HUES6 (cell line): ENCODE results near the gene RAX.

Experiments used
- H3K27ac ChIP-seq: 2 replicates; pipeline ENCODE4 v1.7.0; 2013; ENCODE audit warnings: low read depth, mild to moderate bottlenecking, low read length, inconsistent platforms
- H3K27me3 ChIP-seq: 2 replicates; pipeline ENCODE4 v1.6.1; 2013; ENCODE audit warnings: low read length; ENCODE audit not compliant: control insufficient read depth, insufficient read depth
- H3K36me3 ChIP-seq: 2 replicates; pipeline ENCODE4 v1.6.1; 2013; ENCODE audit warnings: low read length; ENCODE audit not compliant: control insufficient read depth, insufficient read depth
- H3K4me1 ChIP-seq: 2 replicates; pipeline ENCODE4 v1.6.1; 2013; ENCODE audit warnings: low read length; ENCODE audit not compliant: control insufficient read depth, insufficient read depth
- H3K4me3 ChIP-seq: 2 replicates; pipeline ENCODE4 v1.5.1; 2013; ENCODE audit warnings: low read depth, low read length
- H3K9ac ChIP-seq: one replicate; pipeline ENCODE4 v1.6.1; 2013; ENCODE audit warnings: mild to moderate bottlenecking, low read length
- H3K9me3 ChIP-seq: 2 replicates; pipeline ENCODE4 v1.6.1; 2013; ENCODE audit warnings: low read depth, low read length; ENCODE audit not compliant: control insufficient read depth, insufficient read depth

The RAX gene

GRCh38 chr18:59272891-59273758 lies at the start of gene RAX:
Gene RAX (minus strand): TSS chr18:59273454. CDS start chr18:59273206, 248 bp downstream.
- Histone ChIP-seq H3K27me3 (peaks cover 99% of the 10 kb centered on the region), H3K36me3 (no peaks in the 10 kb centered on the region), H3K9me3 (no peaks in the 10 kb centered on the region), H3K4me1 (peaks cover 23% of the 10 kb centered on the region; the same call in 1 of the 2 replicates), H3K4me3 (peak within 1 kb of the TSS; percentile 61), H3K27ac (no peak within 1 kb of the TSS), H3K9ac (no peak within 1 kb of the TSS)

DNA sequence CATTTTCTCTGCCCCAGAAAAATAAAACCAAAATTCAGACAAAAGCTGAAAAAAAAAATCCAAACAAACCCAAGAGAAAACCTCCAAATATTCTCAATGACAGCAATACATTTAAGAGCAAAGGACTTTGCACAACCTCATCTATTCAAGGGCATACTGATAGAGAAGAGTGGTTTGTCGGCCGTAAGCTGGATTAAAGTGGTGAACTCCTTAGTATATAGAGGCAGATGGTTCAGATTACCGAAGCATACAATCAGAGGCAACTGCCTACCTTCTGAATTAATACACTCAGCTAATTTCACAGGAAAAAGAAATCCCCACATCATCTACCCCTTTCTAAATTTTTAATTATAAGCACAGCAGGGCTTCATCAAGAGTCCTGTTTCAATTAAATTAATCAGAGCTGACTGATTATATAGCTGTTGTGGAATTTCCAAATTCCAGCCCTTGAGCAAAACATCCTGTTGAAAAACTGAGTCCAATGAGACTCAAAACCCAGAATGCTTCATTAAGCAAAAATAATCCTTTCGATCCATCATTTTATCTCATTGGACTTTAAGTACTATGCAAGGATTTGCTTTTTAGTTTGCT lies 45.3 kb upstream of the RAX start, which contains the start of gene CPLX4:
Gene CPLX4 (minus strand): TSS at position 190 of the 591 bp plus-strand sequence. CDS start 187 bp downstream, at position 3.
- no peaks in the 10 kb centered on the region for H3K4me1 ChIP-seq
- H3K36me3 ChIP-seq = no peaks in the 10 kb centered on the region
- no peak within 1 kb of the TSS for H3K4me3 ChIP-seq
- no peaks in the 10 kb centered on the region for H3K9me3 ChIP-seq
- H3K27ac ChIP-seq = no peak within 1 kb of the TSS
- peaks cover 11% of the 10 kb centered on the region; the same call in 1 of the 2 replicates for H3K27me3 ChIP-seq
- H3K9ac ChIP-seq = no peak within 1 kb of the TSS

DNA sequence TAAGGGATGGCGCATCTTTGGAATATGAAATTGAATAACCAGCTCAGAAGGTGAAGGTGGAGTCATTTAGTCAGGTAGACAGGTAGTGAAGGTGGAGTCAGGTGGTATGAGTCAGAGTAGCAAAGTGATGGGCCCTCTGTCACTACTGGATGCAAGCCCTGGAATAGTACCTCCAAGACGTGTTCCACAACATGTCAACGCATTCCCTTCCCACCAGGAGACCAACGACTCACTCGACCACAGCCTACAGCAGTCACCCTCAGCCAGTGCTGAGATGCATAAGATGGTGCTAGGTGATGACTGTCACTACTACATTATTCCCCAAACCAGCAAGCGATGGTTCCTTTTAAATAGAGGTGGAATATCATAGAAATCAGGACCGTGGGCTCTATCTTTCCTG lies 38.4 kb upstream of the RAX start:
- H3K9ac ChIP-seq = no peak overlapping the region
- no peaks in the 10 kb centered on the region for H3K9me3 ChIP-seq
- H3K27me3 ChIP-seq = peaks cover 54% of the 10 kb centered on the region
- H3K4me3 ChIP-seq = no peak overlapping the region
- H3K27ac ChIP-seq = no peak overlapping the region
- 0 out of 2 replicates have a peak, but pooled peaks cover 5% of the 10 kb centered on the region for H3K4me1 ChIP-seq
- no peaks in the 10 kb centered on the region for H3K36me3 ChIP-seq

DNA sequence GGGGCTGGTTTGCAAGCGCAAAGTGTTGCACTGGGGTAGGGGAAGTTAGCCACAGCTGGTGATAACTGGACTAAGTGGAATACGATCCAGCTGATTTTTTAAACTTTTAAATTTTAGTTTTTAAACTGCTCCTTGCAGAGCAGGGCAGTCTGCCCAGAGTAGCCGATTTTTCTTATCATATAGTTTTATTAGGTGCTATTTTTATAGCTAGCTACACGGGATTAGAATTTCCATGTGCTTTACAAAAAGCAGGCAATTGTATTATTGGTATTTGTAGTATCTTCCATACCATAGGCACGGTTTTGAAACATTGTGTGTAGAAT lies 35.6 kb upstream of the RAX start:
- Histone ChIP-seq H3K9ac (no peak overlapping the region), H3K4me3 (peak overlapping the region; percentile 58), H3K27me3 (peaks cover 73% of the 10 kb centered on the region), H3K27ac (no peak overlapping the region), H3K36me3 (no peaks in the 10 kb centered on the region), H3K4me1 (0 out of 2 replicates have a peak, but pooled peaks cover 5% of the 10 kb centered on the region), H3K9me3 (no peaks in the 10 kb centered on the region)

GRCh38 chr18:59308248-59308937 lies 35.1 kb upstream of the RAX start:
- H3K27ac ChIP-seq = no peak overlapping the region
- H3K36me3 ChIP-seq = no peaks in the 10 kb centered on the region
- H3K4me3 ChIP-seq = peak overlapping the region; percentile 58
- no peak overlapping the region for H3K9ac ChIP-seq
- 0 out of 2 replicates have a peak, but pooled peaks cover 5% of the 10 kb centered on the region for H3K4me1 ChIP-seq
- H3K27me3 ChIP-seq = peaks cover 78% of the 10 kb centered on the region
- no peaks in the 10 kb centered on the region for H3K9me3 ChIP-seq

- 0 out of 2 replicates have a peak, but pooled peaks cover 5% of the 10 kb centered on the region for H3K4me1 ChIP-seq
- H3K27ac ChIP-seq = no peak overlapping the region
- H3K27me3 ChIP-seq = peaks cover 88% of the 10 kb centered on the region
- no peaks in the 10 kb centered on the region for H3K36me3 ChIP-seq
- no peak overlapping the region for H3K9ac ChIP-seq
- H3K4me3 ChIP-seq = no peak overlapping the region
- H3K9me3 ChIP-seq = no peaks in the 10 kb centered on the region
Measured at GRCh38 chr18:59306640-59307039, 33.4 kb upstream of the RAX start.

DNA sequence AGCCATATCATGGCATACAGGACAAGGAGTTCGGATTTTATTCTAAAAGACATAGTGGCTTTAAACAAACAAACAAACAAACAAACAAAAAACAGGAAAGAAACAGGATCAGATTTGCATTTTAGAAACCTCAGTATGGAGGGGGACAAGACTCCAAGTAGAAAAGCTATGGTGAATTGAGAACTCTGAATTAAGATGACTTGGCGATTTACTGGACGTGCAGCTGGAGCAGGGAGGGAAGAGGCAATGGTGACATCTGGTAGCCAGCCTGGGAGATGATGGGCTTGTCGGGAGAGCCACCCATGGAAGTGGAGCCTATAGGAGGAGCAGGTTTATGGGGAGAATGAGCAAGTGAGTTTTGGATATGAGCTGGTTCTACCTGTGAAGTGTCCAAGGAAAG lies 32.0 kb upstream of the RAX start:
- Histone ChIP-seq H3K27me3 (peaks cover 85% of the 10 kb centered on the region), H3K9ac (no peak overlapping the region), H3K4me3 (no peak overlapping the region), H3K36me3 (no peaks in the 10 kb centered on the region), H3K27ac (no peak overlapping the region), H3K4me1 (0 out of 2 replicates have a peak, but pooled peaks cover 5% of the 10 kb centered on the region), H3K9me3 (no peaks in the 10 kb centered on the region)

DNA sequence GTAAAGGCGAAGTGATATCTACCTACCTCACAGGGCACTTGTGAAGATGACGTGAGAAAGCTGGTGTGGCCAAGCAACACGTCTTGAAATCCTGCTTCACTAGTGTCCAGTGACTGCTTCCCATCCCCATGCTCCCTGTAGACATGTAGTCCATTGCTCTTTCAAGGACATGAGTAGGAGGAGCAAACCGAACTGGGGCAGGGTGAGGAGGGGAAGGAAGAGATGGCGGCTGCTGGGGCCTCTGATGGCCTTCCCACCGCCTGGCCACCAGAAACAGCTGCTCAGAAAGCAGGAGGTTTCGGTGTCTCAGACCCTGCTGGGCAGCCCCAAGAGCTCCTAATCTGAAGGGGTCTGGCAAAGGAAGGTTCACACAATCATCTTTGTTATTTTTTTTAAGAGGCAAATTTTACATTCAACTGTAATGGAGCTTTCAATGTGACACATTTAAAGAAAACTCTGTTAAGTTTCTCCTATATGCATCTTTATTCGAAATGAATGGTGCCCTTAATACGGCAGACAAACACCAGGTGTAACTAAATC lies 30.5 kb upstream of the RAX start:
- Histone ChIP-seq H3K4me1 (0 out of 2 replicates have a peak, but pooled peaks cover 1% of the 10 kb centered on the region), H3K27me3 (peaks cover 81% of the 10 kb centered on the region), H3K9me3 (no peaks in the 10 kb centered on the region), H3K9ac (no peak overlapping the region), H3K27ac (no peak overlapping the region), H3K4me3 (no peak overlapping the region), H3K36me3 (no peaks in the 10 kb centered on the region)

DNA sequence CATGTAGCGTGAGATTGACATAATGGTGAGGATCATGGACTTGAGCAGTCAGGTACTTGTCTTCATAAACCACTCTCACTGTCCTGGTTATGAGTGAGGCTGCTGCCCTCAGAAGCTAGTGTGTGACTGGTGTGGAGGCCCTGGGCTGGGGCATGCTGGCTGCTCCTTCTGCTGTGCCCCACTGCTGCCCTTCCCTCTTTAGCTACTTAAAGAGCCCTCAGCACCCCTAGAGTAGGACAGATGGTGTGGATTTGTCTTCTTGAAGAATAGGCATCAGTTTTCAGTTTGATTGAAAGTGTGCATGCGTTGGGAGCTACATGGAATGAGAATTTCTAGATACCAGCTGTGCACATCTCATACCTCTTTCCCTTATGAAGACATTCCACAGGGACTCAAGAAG lies 29.8 kb upstream of the RAX start:
- Histone ChIP-seq H3K4me3 (no peak overlapping the region), H3K36me3 (no peaks in the 10 kb centered on the region), H3K9me3 (no peaks in the 10 kb centered on the region), H3K4me1 (no peaks in the 10 kb centered on the region), H3K27me3 (peaks cover 83% of the 10 kb centered on the region), H3K27ac (no peak overlapping the region), H3K9ac (no peak overlapping the region)

GRCh38 chr18:59301929-59302328 lies 28.7 kb upstream of the RAX start:
- peaks cover 78% of the 10 kb centered on the region for H3K27me3 ChIP-seq
- H3K36me3 ChIP-seq = no peaks in the 10 kb centered on the region

More at GRCh38 chr18:59301929-59302328, 28.7 kb upstream of the RAX start:
- Histone ChIP-seq H3K4me1 (no peaks in the 10 kb centered on the region), H3K9ac (no peak overlapping the region), H3K9me3 (no peaks in the 10 kb centered on the region), H3K4me3 (no peak overlapping the region), H3K27ac (no peak overlapping the region)
